Sigmoid colon (tissue), 4 donors: ENCODE data around the gene CDIPT.

Experiments used
- CTCF ChIP-seq, 4 experiments: fragments of 450-650 bp in 3 of 4; fragments of 200-600 bp in 1 of 4; IDR thresholded peaks; one replicate each; pipeline ENCODE4 v1.5.1; 2016 to 2019; ENCODE audit warnings: antibody characterized with exemption in 4 of 4, mild to moderate bottlenecking in 3 of 4, moderate library complexity in 2 of 4
- POLR2AphosphoS5 ChIP-seq, 4 donors: sonication (generic); formaldehyde crosslinking; IDR thresholded peaks; one replicate each; pipeline ENCODE4 v1.6.1; 2017; ENCODE audit warnings: antibody characterized with exemption in 4 of 4

- no peak for TF ChIP-seq POLR2AphosphoS5 (IDR thresholded peaks at IDR 0.05)
- TF ChIP-seq CTCF (IDR thresholded peaks at IDR 0.05): no peak
Observed at GRCh38 chr16:29842732-29843346, 20.2 kb downstream of the CDIPT start.
